ENCODE results near the gene GLCCI1.

GRCh38 chr7:7943951-7944350 is 24.6 kb upstream of the GLCCI1 start:
- TF ChIP-seq POLR2A (IDR thresholded peaks at IDR 0.05) (no peak), CTCF (IDR thresholded peaks at IDR 0.05) (no peak)
